ENCODE measurements around the gene FKBP5. TPM values are rescaled to one million over a fixed set of nuclear protein-coding genes. Genes with fewer than 3 reads are reported as not detected.
A peak's percentile ranks its signal among the peaks of the same experiment; 100 is the strongest.

FKBP5 gene
- total and polyA plus RNA-seq, 2 donors (not counting 3 experiments of a cell fraction or from before 2014, with no cell fraction given): 16.7 to 56.8 TPM

DNA sequence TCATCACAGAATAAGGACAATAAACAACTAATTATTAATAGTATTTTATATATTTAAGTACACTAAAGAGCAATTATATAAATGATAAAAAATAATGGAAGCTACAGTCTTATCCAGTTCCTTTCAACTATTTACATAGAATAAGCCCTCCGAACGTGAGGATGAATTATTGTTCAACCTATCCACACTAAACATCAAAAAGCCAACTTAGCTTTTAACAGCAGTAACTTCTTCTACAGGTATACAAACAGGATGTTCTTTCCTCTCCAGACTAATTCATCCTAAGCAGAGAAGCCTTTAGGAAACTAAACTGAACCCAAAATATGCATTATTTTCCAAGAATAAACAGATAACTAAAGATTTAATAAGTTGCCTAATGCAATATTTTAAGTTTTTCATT lies 2.3 kb downstream of the FKBP5 start:
- POLR2A ChIA-PET: interaction anchor here (0.6 to 0.8 kb wide), 2 partner anchors 24 to 149 kb away, joined by 3 read pairs; no protein-coding TSS in a partner anchor
- DNase-seq (ENCODE audit: low read depth, low spot score) (no peak), FAIRE-seq (no peak)
- Histone ChIP-seq H3K9me3 (replicated peaks; ENCODE audit: control insufficient read depth, insufficient read depth, low read length) (no peaks in the 10 kb centered on the region), H2AFZ (ENCODE audit: low read depth, low read length) (no peak overlapping the region), H4K20me1 (replicated peaks; ENCODE audit: control insufficient read depth, extremely low read depth, insufficient read depth, low read length) (no peaks in the 10 kb centered on the region), H3K9ac (replicated peaks; ENCODE audit: extremely low read depth, insufficient read depth, low read length) (peak overlapping the region; percentile 89), H3K27me3 (ENCODE audit: control insufficient read depth in 2 of 2, insufficient read depth in 2 of 2, low read length in 2 of 2) (no peaks in the 10 kb centered on the region), H3K4me3 (replicated peaks in 1 of 3; ENCODE audit: insufficient read depth in 1 of 3, low read depth in 1 of 3, low read length in 3 of 3) (peak overlapping the region in 2 of 3 experiments; percentile 12 to 91), H3K27ac (ENCODE audit: insufficient read depth, low read depth, low read length) (no peak overlapping the region), H3K36me3 (ENCODE audit: control insufficient read depth in 2 of 2, extremely low read depth in 1 of 2, insufficient read depth in 2 of 2, low read length in 2 of 2) (no peaks in the 10 kb centered on the region), H3K4me1 (ENCODE audit: control insufficient read depth, extremely low read depth, insufficient read depth, low read length) (peaks cover 10% of the 10 kb centered on the region), H3K4me2 (ENCODE audit: insufficient read depth, low read length) (peak overlapping the region; percentile 92), H3K79me2 (ENCODE audit: control insufficient read depth, insufficient read depth, low read length) (peaks cover 59% of the 10 kb centered on the region), H3K9me1 (replicated peaks; ENCODE audit: control insufficient read depth, extremely low read depth, insufficient read depth, low read length) (no peaks in the 10 kb centered on the region)
- TF ChIP-seq POLR2AphosphoS5 (IDR thresholded peaks at IDR 0.05; ENCODE audit: insufficient read depth, low read depth, low read length): no peak
- no peak for TF ChIP-seq FOS (IDR thresholded peaks at IDR 0.05; ENCODE audit: borderline replicate concordance, insufficient read depth, low read length)
- TF ChIP-seq GATA2 (IDR thresholded peaks at IDR 0.05; ENCODE audit: insufficient read depth, insufficient read length, low read depth, low read length): no peak
- TF ChIP-seq MYC (IDR thresholded peaks at IDR 0.05; ENCODE audit: low read depth, low read length): no peak
- TF ChIP-seq JUN (IDR thresholded peaks at IDR 0.05; ENCODE audit: borderline replicate concordance, insufficient read depth, insufficient read length, low read depth): no peak
- no peak for TF ChIP-seq POLR2A (IDR thresholded peaks at IDR 0.05; ENCODE audit: low read depth, low read length)
- TF ChIP-seq, protein P1, sequence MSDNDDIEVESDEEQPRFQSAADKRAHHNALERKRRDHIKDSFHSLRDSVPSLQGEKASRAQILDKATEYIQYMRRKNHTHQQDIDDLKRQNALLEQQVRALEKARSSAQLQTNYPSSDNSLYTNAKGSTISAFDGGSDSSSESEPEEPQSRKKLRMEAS (IDR thresholded peaks at IDR 0.05; ENCODE audit: insufficient read depth, insufficient read length): no peak
- TF ChIP-seq EZH2 (IDR thresholded peaks at IDR 0.05; ENCODE audit: borderline replicate concordance, low read depth, low read length, severe bottlenecking): no peak
- TF ChIP-seq CTCF (IDR thresholded peaks at IDR 0.05; ENCODE audit: extremely low read depth in 1 of 2, insufficient read depth in 1 of 2, low read depth in 1 of 2, low read length in 2 of 2): no peak
- CTCF ChIA-PET: interaction anchor here (0.6 to 7.8 kb wide), 9 partner anchors 18 to 130 kb away, joined by 3 to 100 read pairs (median 3); partner anchors contain the start of gene ARMC12
- no TSS peak for BruUV-seq (replicated peaks)
- intact Hi-C loops (cut with micrococcal nuclease): no loop called here
- dilution Hi-C loops (cut with MboI; ENCODE audit: extremely low pct_ligation_motif_present, low sequenced_read_pairs): no loop called here
